Sigmoid colon (tissue), 4 donors: ENCODE results near the gene EPHA2.
"Not testable (repeated sequence)": the region's sequence is repeated elsewhere in the genome, so short reads cannot be mapped to it uniquely, and the experiment has no call there.

ENCODE experiments used
- POLR2A ChIP-seq, 2 donors: fragments of 450-650 bp; IDR thresholded peaks; one replicate each; pipeline ENCODE4 v1.6.1; 2016; ENCODE audit warnings: antibody characterized with exemption in 2 of 2, mild to moderate bottlenecking in 2 of 2, moderate library complexity in 2 of 2
- POLR2AphosphoS5 ChIP-seq, 4 donors: sonication (generic); formaldehyde crosslinking; IDR thresholded peaks; one replicate each; pipeline ENCODE4 v1.6.1; 2017; ENCODE audit warnings: antibody characterized with exemption in 4 of 4
- TF ChIP-seq, protein P1 (sequence below), 4 experiments: fragments of 450-650 bp in 3 of 4; fragments of 200-600 bp in 1 of 4; IDR thresholded peaks; one replicate each; pipeline ENCODE4 v1.5.1; 2016 to 2019; ENCODE audit warnings: antibody characterized with exemption in 4 of 4, mild to moderate bottlenecking in 3 of 4, moderate library complexity in 2 of 4

DNA sequence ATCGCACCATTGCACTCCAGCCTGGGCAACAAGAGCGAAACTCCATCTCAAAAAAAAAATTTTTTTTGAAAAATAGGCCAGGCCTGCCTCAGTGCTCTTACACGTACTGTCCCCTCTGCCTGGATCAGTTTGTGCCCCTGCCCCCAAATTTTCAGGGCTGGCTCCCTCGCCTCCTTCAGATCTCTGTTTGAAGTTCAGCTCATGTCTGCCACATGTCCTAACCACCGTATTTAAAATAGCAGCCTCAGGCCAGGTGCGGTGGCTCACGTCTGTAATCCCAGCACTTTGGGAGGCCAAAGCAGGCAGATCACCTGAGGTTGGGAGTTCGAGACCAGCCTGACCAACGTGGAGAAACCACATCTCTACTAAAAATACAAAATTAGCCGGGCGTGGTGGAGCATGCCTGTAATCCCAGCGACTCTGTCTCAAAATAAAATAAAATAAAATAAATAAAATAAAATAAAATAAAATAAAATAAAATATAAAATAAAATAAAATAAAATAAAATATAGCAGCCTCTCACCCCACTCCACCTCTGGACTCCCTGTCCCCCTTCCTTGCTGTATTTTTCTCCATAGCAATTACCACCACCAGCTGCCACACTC lies 7.8 kb upstream of the EPHA2 start:
- TF ChIP-seq, protein P1, sequence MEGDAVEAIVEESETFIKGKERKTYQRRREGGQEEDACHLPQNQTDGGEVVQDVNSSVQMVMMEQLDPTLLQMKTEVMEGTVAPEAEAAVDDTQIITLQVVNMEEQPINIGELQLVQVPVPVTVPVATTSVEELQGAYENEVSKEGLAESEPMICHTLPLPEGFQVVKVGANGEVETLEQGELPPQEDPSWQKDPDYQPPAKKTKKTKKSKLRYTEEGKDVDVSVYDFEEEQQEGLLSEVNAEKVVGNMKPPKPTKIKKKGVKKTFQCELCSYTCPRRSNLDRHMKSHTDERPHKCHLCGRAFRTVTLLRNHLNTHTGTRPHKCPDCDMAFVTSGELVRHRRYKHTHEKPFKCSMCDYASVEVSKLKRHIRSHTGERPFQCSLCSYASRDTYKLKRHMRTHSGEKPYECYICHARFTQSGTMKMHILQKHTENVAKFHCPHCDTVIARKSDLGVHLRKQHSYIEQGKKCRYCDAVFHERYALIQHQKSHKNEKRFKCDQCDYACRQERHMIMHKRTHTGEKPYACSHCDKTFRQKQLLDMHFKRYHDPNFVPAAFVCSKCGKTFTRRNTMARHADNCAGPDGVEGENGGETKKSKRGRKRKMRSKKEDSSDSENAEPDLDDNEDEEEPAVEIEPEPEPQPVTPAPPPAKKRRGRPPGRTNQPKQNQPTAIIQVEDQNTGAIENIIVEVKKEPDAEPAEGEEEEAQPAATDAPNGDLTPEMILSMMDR (IDR thresholded peaks at IDR 0.05): not testable (repeated sequence)
- not testable (repeated sequence) for TF ChIP-seq POLR2A, POLR2AphosphoS5 (IDR thresholded peaks at IDR 0.05)
